Kidney epithelial cell (primary cell): ENCODE results near the gene GADL1. TPM values are rescaled to one million over a fixed set of nuclear protein-coding genes. Genes with fewer than 3 reads are reported as not detected.

ENCODE experiments used
- DNase-seq: peaks from one replicate; pipeline ENCODE4 v3.0.0-alpha.2; 2010; ENCODE audit warnings: low read depth
- H3K27me3 ChIP-seq: 2 replicates; pipeline ENCODE4 v1.6.0; 2011; ENCODE audit warnings: low read length; ENCODE audit not compliant: control insufficient read depth, insufficient read depth
- H3K36me3 ChIP-seq: 2 replicates; pipeline ENCODE4 v1.5.1; 2011; ENCODE audit warnings: low read length; ENCODE audit not compliant: control insufficient read depth, insufficient read depth
- H3K4me3 ChIP-seq: 2 replicates; pipeline ENCODE4 v1.5.1; 2011; ENCODE audit warnings: low read depth, mild to moderate bottlenecking, control low read depth, low read length
- total RNA-seq: library from RNA; depleted of rRNA; stranded (reverse); fragments of >200 nt; gene quantifications from 2 replicates; pipeline ENCODE4 v1.2.3, GENCODE V29; 2015
- TF ChIP-seq, protein P1 (sequence below): IDR thresholded peaks from 2 replicates; pipeline ENCODE4 v1.5.1; 2011; ENCODE audit warnings: mild to moderate bottlenecking, moderate library complexity, low read length, control low read depth, inconsistent platforms; ENCODE audit not compliant: insufficient read depth, poor library complexity, severe bottlenecking

The GADL1 gene
- total RNA-seq, 1 donor from 2014 or later, result not detected

DNA sequence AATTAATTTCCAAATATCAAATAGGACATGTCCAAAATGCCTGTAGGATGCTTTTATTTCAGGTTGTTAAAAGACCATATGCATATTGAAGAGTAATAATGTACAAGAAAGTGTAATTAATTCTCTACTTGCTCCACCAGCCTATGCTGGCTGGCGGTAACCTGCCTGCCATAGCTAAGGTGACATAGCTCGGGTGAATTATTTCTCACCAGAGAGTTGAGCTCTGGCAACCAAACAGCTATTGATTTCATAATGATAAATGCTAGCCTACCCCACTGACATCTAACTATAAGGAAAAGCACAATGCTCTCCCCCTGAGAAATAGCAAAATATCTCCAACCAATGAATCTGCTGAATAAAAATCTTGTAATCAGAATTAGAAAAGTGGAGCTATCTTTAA is 48.9 kb downstream of the GADL1 start:
- Histone ChIP-seq H3K4me3 (no peak overlapping the region), H3K36me3 (no peaks in the 10 kb centered on the region), H3K27me3 (no peaks in the 10 kb centered on the region)
- no peak for DNase-seq
- TF ChIP-seq, protein P1, sequence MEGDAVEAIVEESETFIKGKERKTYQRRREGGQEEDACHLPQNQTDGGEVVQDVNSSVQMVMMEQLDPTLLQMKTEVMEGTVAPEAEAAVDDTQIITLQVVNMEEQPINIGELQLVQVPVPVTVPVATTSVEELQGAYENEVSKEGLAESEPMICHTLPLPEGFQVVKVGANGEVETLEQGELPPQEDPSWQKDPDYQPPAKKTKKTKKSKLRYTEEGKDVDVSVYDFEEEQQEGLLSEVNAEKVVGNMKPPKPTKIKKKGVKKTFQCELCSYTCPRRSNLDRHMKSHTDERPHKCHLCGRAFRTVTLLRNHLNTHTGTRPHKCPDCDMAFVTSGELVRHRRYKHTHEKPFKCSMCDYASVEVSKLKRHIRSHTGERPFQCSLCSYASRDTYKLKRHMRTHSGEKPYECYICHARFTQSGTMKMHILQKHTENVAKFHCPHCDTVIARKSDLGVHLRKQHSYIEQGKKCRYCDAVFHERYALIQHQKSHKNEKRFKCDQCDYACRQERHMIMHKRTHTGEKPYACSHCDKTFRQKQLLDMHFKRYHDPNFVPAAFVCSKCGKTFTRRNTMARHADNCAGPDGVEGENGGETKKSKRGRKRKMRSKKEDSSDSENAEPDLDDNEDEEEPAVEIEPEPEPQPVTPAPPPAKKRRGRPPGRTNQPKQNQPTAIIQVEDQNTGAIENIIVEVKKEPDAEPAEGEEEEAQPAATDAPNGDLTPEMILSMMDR, result no peak

- no peak overlapping the region for H3K4me3 ChIP-seq
Measured at GRCh38 chr3:30843877-30844276, 50.6 kb downstream of the GADL1 start.

GRCh38 chr3:30836141-30836540 is 58.3 kb downstream of the GADL1 start:
- no peak for DNase-seq
- no peaks in the 10 kb centered on the region for H3K27me3 ChIP-seq
- no peaks in the 10 kb centered on the region for H3K36me3 ChIP-seq
- no peak overlapping the region for H3K4me3 ChIP-seq
- TF ChIP-seq, protein P1, result no peak

More at GRCh38 chr3:30843877-30844276, 50.6 kb downstream of the GADL1 start:
- H3K27me3 ChIP-seq, result no peaks in the 10 kb centered on the region
- H3K36me3 ChIP-seq, result no peaks in the 10 kb centered on the region
- TF ChIP-seq, protein P1, result no peak
- DNase-seq, result no peak

GRCh38 chr3:30835667-30836066 is 58.8 kb downstream of the GADL1 start:
- TF ChIP-seq, protein P1, result no peak
- Histone ChIP-seq H3K36me3 (no peaks in the 10 kb centered on the region), H3K4me3 (no peak overlapping the region), H3K27me3 (no peaks in the 10 kb centered on the region)
- DNase-seq, result no peak

GRCh38 chr3:30832961-30833575 is 61.4 kb downstream of the GADL1 start:
- Histone ChIP-seq H3K27me3 (no peaks in the 10 kb centered on the region), H3K36me3 (no peaks in the 10 kb centered on the region), H3K4me3 (no peak overlapping the region)
- no peak for DNase-seq
- TF ChIP-seq, protein P1, result no peak

- TF ChIP-seq, protein P1, result no peak
- no peak for DNase-seq
- H3K4me3 ChIP-seq, result no peak overlapping the region
- H3K27me3 ChIP-seq, result no peaks in the 10 kb centered on the region
- H3K36me3 ChIP-seq, result no peaks in the 10 kb centered on the region
Measured at GRCh38 chr3:30827080-30827479, 67.4 kb downstream of the GADL1 start.
